GM18507 (cell line): Measurements from ENCODE around the gene SLC22A13.
"Not testable (repeated sequence)": the region's sequence is repeated elsewhere in the genome, so short reads cannot be mapped to it uniquely, and the experiment has no call there.

ENCODE experiments used
- DNase-seq: peaks from one replicate; pipeline ENCODE4 v3.0.0; 2011; ENCODE audit warnings: low read depth; ENCODE audit not compliant: insufficient read length; ENCODE audit errors: extremely low spot score
- FAIRE-seq: peaks from 2 replicates; lab custom pipeline; 2011; peaks lifted over from hg19 to GRCh38; lab: Jason Lieb, UNC

Gene SLC22A13

DNA sequence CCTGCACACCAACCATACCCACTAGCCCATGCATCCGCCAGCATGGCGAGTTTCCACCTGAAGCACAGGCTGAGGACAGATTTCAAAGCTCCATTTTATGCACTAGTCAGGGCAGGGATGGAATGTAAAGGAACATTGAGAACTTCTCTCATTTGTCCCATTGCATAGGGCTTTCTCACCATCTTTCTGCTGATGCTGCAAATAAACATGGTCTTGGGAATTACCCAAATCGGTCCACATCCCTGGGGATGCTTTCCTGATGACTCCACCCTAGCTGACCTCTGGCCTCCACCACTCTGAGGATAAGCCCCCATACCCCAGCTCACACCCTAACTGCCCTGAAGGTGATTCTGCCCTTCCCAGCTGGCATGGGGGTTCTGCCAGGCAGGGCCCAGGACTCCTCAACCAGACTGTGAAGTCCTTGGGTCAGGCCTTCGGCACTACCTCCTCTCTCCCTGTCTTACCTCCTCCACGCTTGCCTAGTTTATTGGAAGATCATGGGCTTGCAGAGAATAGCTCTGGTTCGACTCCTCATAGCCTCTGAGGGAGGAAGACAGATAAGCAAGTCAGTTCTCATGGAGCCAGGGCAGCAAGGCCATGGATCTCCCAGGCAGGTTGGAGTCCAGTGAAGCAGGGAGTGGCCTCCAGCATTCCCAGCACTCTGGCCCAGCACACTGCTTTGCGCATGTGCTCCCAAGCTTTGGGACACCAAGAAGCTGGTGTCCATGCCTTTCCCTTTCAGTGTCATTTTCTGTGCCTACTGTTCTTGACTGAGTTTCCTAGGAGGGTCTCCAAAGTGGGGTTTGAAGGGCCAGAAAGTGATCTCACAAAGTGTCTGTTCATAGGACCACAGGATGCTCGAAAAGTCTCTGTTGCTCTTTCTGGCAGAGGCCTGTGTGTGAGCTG lies 53.4 kb downstream of the SLC22A13 start:
- no peak for FAIRE-seq
- no peak for DNase-seq

DNA sequence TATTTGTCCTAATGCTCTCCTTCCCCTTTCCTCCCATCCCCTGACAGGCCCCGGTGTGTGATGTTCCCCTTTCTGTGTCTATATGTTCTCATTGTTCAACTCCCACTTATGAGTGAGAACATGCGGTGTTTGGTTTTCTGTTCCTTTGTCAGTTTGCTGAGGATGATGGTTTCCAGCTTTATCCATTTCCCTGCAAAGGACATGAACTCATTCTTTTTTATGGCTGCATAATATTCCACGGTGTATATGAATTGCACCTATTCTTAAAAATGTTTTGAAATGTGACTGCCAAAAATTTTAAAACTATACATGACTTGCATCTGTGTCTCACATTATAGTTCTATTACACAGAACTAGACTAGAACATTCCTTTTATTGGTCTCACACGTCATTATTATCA lies 55.0 kb downstream of the SLC22A13 start:
- not testable (repeated sequence) for FAIRE-seq, DNase-seq

DNA sequence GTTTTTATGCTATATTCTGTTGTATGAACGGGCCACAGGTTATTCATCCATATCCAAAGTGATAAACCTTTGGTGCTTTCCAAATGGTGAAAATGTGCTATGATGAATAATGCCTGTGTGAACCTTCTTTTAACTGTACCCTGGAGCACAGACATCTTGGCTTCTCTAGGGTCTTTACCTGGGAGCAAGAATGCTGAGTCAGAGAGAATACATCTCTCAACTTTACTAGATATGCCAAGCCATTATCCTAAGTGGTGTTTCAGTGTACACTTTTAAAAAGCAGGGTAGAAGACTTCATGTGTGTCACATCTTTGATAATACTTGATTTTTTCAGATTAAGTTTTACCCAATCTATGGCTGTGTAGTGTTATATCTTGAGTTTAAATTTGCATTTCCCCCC lies 57.4 kb downstream of the SLC22A13 start:
- no peak for DNase-seq
- no peak for FAIRE-seq

DNA sequence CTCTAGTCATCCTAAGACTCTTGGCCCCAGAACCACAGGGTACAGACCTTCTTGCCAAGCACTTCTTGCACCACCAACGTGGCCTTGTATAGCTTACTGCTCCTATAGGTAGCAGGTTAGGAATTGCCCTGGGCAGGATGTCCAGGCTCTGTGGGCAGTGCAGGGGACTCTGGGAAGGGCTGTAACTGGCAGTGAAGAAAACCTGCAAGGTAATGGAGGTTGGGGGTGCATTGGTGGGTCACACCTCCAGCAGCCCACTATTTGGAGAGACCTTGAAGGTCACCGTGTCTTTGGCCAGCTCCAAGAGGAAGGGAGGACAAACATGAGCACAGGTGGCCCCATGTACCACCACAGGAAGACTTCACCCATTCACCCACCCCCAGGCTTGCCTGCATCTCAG lies 59.6 kb downstream of the SLC22A13 start:
- DNase-seq = no peak
- no peak for FAIRE-seq

DNA sequence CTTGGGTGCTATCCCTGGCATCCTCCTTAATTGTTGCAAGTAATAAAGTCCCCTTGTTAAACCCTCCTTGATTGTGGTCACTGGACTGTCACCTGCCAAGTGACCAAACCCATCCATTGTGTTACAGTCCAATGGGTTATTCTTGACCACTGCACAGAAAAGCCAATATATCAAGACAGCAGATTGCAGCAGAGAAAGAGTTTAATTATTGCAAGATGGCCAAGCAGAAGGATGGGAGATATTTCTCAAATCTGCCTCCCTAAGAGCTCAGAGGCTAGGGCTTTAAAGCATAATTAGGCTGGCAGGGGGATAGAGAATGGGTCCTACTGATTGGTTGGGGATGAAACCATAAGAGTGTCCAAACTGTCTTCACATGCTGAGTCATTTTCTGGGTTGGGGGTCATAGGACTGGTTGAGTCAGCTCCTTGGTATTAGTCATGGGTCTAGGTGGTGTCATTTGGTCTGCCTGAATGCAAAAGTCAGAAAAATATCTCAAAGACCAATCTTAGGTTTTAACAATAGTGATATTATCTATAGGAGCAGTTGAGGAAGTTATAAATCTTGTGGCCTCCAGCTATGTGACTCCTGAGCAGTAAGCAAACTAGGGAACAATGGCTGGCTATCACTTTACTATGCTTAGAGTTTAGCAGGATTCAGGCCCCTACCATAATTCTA lies 61.9 kb downstream of the SLC22A13 start:
- DNase-seq (no peak), FAIRE-seq (no peak)
